ENCODE results near the gene TUBA8. TPM values are rescaled to one million over a fixed set of nuclear protein-coding genes. Genes with fewer than 3 reads are reported as not detected.

Gene TUBA8
- total and polyA plus RNA-seq, 2 donors (not counting 3 experiments of a cell fraction or from before 2014, with no cell fraction given) = 6.9 to 8.9 TPM

DNA sequence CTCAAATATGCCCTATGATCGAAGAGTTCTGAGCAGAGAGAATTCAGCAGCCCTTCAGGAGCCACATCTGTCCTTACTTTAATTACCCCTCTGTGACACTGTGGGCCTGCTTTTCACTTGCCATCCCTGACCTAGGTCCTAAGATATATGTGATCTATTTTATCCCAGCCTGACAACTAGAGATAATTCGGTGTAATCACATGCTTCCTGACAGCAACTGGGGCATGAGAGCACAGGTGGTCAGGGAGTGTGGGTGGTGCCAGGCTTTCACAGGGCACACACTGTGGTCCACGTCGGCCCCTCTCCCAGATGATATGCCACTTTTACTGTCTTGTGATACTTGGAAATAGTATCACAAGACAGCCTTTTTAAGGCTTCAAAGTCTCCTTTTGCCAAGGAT is 3.9 kb downstream of the TUBA8 start:
- H3K9me1 ChIP-seq (replicated peaks; ENCODE audit: control insufficient read depth, extremely low read depth, insufficient read depth, low read length) = no peaks in the 10 kb centered on the region
- no peak overlapping the region for H3K9ac ChIP-seq (replicated peaks; ENCODE audit: extremely low read depth, insufficient read depth, low read length)
- ChIA-PET POLR2A (no interaction called here), CTCF (interaction anchor here (1.0 kb wide), 1 partner anchor 284 kb away, joined by 3 read pairs; no protein-coding TSS in a partner anchor)
- H3K79me2 ChIP-seq (ENCODE audit: control insufficient read depth, insufficient read depth, low read length) = no peaks in the 10 kb centered on the region
- no peak for DNase-seq (ENCODE audit: low read depth, low spot score)
- H3K4me1 ChIP-seq (ENCODE audit: control insufficient read depth, extremely low read depth, insufficient read depth, low read length) = peaks cover 19% of the 10 kb centered on the region
- no peak overlapping the region for H3K27ac ChIP-seq (ENCODE audit: insufficient read depth, low read depth, low read length)
- H3K36me3 ChIP-seq (ENCODE audit: control insufficient read depth in 2 of 2, extremely low read depth in 1 of 2, insufficient read depth in 2 of 2, low read length in 2 of 2) = no peaks in the 10 kb centered on the region
- no peaks in the 10 kb centered on the region for H4K20me1 ChIP-seq (replicated peaks; ENCODE audit: control insufficient read depth, extremely low read depth, insufficient read depth, low read length)
- H3K4me3 ChIP-seq (replicated peaks in 1 of 3; ENCODE audit: insufficient read depth in 1 of 3, low read depth in 1 of 3, low read length in 3 of 3) = no peak overlapping the region
- no peaks in the 10 kb centered on the region for H3K9me3 ChIP-seq (replicated peaks; ENCODE audit: control insufficient read depth, insufficient read depth, low read length)
- no peaks in the 10 kb centered on the region for H3K27me3 ChIP-seq (ENCODE audit: control insufficient read depth in 2 of 2, insufficient read depth in 2 of 2, low read length in 2 of 2)
- H2AFZ ChIP-seq (ENCODE audit: low read depth, low read length) = no peak overlapping the region
- intact Hi-C loops (cut with micrococcal nuclease) (no loop called here), dilution Hi-C loops (cut with MboI; ENCODE audit: extremely low pct_ligation_motif_present, low sequenced_read_pairs) (no loop called here)
- no TSS peak for BruUV-seq (replicated peaks)
- no peak for FAIRE-seq
- TF ChIP-seq JUN (IDR thresholded peaks at IDR 0.05; ENCODE audit: borderline replicate concordance, insufficient read depth, insufficient read length, low read depth) (no peak), POLR2A (IDR thresholded peaks at IDR 0.05; ENCODE audit: low read depth, low read length) (no peak), GATA2 (IDR thresholded peaks at IDR 0.05; ENCODE audit: insufficient read depth, insufficient read length, low read depth, low read length) (no peak), MYC (IDR thresholded peaks at IDR 0.05; ENCODE audit: low read depth, low read length) (no peak)
- no peak overlapping the region for H3K4me2 ChIP-seq (ENCODE audit: insufficient read depth, low read length)

DNA sequence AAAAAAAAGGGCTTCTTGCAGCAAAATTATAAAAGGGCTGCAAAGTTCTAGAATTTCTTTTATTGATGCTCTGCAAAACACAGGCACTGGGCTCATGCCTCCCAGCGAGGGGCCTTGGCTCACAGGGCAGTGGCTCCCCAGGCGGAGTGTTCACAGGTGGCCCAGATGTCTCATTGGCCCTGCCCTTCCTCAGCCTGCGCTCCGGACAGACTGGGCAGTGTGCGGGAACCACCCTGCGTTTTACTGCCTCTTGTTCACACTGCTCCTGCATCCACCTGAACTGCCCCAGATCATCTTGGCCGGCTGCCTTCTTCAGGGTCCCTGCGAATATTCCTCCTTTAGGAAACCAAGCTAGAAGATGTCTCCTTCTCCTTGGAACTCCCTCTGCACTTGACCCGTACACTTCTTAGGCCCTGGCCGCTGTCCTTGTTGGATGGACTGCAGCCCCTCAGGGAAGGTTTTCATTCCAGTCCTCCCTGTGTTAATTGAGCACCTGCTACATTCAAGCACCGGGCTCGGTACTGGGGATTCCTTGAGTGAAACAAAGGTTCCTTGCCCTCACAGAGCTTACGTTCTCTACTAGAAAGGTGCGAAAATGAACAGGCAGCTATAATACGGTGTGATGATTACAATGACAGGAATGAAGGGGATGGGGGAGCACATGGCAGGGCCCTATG is 4.5 kb downstream of the TUBA8 start:
- Histone ChIP-seq H3K4me3 (replicated peaks in 1 of 3; ENCODE audit: insufficient read depth in 1 of 3, low read depth in 1 of 3, low read length in 3 of 3) (no peak overlapping the region), H3K27me3 (ENCODE audit: control insufficient read depth in 2 of 2, insufficient read depth in 2 of 2, low read length in 2 of 2) (no peaks in the 10 kb centered on the region), H3K9me1 (replicated peaks; ENCODE audit: control insufficient read depth, extremely low read depth, insufficient read depth, low read length) (no peaks in the 10 kb centered on the region), H3K79me2 (ENCODE audit: control insufficient read depth, insufficient read depth, low read length) (no peaks in the 10 kb centered on the region), H2AFZ (ENCODE audit: low read depth, low read length) (no peak overlapping the region), H4K20me1 (replicated peaks; ENCODE audit: control insufficient read depth, extremely low read depth, insufficient read depth, low read length) (no peaks in the 10 kb centered on the region), H3K4me1 (ENCODE audit: control insufficient read depth, extremely low read depth, insufficient read depth, low read length) (peaks cover 19% of the 10 kb centered on the region), H3K9me3 (replicated peaks; ENCODE audit: control insufficient read depth, insufficient read depth, low read length) (no peaks in the 10 kb centered on the region), H3K36me3 (ENCODE audit: control insufficient read depth in 2 of 2, extremely low read depth in 1 of 2, insufficient read depth in 2 of 2, low read length in 2 of 2) (no peaks in the 10 kb centered on the region), H3K27ac (ENCODE audit: insufficient read depth, low read depth, low read length) (no peak overlapping the region), H3K9ac (replicated peaks; ENCODE audit: extremely low read depth, insufficient read depth, low read length) (no peak overlapping the region), H3K4me2 (ENCODE audit: insufficient read depth, low read length) (no peak overlapping the region)
- BruUV-seq (replicated peaks) = no TSS peak
- ChIA-PET POLR2A (no interaction called here), CTCF (interaction anchor here (0.6 to 1.0 kb wide), 2 partner anchors 12 to 285 kb away, joined by 3 read pairs; no protein-coding TSS in a partner anchor)
- dilution Hi-C loops (cut with MboI; ENCODE audit: extremely low pct_ligation_motif_present, low sequenced_read_pairs) (no loop called here), intact Hi-C loops (cut with micrococcal nuclease) (no loop called here)
- FAIRE-seq (no peak), DNase-seq (ENCODE audit: low read depth, low spot score) (no peak)
- TF ChIP-seq EZH2 (IDR thresholded peaks at IDR 0.05; ENCODE audit: borderline replicate concordance, low read depth, low read length, severe bottlenecking) (no peak), GATA2 (IDR thresholded peaks at IDR 0.05; ENCODE audit: insufficient read depth, insufficient read length, low read depth, low read length) (no peak), JUN (IDR thresholded peaks at IDR 0.05; ENCODE audit: borderline replicate concordance, insufficient read depth, insufficient read length, low read depth) (no peak)
- TF ChIP-seq, protein P1, sequence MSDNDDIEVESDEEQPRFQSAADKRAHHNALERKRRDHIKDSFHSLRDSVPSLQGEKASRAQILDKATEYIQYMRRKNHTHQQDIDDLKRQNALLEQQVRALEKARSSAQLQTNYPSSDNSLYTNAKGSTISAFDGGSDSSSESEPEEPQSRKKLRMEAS (IDR thresholded peaks at IDR 0.05; ENCODE audit: insufficient read depth, insufficient read length) = no peak
